Stimulated activated CD4-positive, alpha-beta T cell treated with anti-CD3 and anti-CD28 coated beads, TNF-alpha, amount 100 ng/mL, for 24 hours (primary cell): ENCODE results near the gene BCL2L12.

Source experiments
- DNase-seq, 3 experiments: peaks; one replicate each; pipeline ENCODE4 v3.0.0-alpha.2; 2020; ENCODE audit warnings: low read depth in 3 of 3

BCL2L12 gene

DNA sequence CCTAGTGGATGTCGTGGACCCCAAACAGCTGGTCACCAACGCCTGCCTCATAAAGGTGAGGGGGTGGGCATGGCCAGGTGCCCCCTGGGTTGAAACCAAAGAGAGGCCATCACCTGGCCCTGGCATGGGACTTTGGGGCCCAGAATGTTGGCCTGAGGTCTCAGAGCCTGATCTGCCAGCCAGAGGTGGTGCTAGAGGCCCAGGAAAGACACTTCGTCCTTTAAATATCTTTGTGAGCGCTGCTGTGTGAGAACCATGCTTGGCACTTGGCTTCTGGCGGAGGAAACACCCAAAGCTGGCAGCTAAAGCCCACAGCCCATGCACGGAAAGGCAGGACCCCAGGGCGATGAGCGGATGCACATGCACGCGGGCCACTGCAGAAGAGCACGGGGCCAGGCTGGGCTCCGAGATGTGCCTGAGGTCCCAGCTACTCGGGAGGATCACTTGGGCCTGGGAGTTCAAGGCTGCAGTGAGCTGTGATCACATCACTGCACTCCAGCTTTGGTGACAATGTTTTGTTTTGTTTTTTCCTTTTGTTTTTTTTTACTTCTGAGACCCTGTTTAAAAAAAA lies 19.3 kb downstream of the BCL2L12 start:
- DNase-seq = no peak

DNA sequence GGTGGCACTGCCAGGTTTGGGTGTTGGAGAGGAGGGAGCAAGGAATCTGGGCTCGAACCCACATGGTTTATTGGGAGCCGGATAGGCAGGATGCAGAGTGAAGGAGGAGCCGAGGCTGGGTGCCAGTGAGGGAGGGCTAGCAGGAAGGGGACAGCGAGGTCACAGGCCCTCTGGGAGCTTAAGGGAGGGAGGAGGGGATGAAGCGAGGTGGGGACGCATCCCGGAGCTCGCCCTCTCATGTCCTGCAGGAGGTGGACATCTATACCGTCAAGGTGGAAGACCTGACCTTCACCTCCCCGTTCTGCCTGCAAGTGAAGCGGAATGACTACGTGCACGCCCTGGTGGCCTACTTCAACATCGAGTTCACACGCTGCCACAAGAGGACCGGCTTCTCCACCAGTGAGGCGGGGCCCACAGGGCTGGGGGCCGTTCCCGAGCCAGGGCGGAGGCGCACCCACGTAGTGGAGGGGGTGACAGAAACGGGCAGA lies 20.2 kb downstream of the BCL2L12 start:
- DNase-seq = no peak

- no peak for DNase-seq
Observed at GRCh38 chr19:49686503-49687088, 20.9 kb downstream of the BCL2L12 start.

DNA sequence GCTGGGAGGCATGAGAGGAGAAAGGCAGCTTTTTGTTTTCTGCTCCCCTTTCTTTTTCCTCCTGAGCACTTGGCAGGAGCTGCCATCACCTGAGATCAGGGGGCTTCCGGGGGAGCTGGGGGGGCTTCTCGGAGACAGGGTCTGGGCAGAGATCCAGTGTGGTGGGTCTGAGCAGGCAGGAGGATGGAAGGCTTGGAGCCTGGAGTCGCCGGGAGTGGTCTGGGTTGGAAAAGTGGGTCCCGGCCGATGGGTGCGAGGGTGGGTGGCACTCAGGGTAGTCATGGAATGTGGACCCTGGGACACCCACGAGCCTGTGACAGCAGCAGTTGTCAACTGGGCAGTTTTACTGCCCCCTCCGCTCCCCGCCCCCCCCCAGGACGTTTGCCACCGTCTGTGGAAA lies 21.4 kb downstream of the BCL2L12 start:
- DNase-seq = no peak

- DNase-seq = no peak
Observed at GRCh38 chr19:49687566-49688316, 22.0 kb downstream of the BCL2L12 start.

GRCh38 chr19:49688531-49689132 lies 22.9 kb downstream of the BCL2L12 start:
- no peak for DNase-seq

DNA sequence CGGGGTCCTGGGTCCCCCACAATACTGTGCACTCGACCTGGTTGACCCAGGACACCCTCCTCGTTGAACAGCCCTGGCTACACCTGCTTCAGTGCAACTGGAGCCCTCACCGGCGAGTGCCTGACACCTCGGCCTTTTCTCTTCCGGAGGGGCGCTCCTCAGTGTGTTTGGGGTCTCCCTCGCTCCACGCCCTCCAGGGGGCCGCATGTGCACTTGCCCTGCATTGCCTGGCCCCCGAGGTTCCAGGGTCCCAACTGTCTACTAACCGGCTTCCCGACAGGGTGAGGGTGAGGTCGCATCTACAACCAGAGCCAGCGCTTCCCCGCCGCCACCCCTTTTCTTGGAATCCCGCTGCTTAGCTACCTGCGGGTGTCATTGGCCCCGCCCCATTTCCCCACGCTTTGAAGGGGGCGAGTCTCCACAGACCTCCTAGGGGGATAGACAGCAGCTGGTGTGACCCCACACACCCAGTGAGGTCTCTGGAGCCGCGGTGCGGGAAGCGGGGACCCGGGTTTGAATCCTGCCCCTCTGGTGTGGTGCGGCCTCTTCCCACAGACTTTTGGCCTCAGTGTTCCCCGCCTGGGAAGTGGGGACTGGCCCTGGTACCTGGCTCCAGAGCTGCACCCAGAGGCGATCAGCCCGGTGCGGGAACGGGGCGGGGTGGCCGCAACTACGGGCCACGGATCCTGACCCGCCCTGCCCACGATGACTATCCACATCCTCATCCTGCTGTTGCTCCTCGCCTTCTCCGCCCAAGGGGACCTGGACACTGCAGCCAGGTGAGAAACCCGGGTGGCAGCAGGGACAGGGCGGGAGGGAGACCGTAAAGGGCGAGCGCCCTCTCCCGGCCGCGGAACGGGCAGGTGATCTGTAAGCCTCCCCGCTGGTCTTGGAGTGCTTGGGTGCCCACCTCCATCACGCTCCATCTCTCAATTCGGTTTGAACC lies 23.7 kb downstream of the BCL2L12 start, which contains the start of gene ADM5:
Gene ADM5 (plus strand): TSS at position 462 of the 946 bp plus-strand sequence. CDS start 244 bp downstream, at position 706.
- no peak for DNase-seq

GRCh38 chr19:49690079-49690655 lies 24.4 kb downstream of the BCL2L12 start:
- no peak for DNase-seq

DNA sequence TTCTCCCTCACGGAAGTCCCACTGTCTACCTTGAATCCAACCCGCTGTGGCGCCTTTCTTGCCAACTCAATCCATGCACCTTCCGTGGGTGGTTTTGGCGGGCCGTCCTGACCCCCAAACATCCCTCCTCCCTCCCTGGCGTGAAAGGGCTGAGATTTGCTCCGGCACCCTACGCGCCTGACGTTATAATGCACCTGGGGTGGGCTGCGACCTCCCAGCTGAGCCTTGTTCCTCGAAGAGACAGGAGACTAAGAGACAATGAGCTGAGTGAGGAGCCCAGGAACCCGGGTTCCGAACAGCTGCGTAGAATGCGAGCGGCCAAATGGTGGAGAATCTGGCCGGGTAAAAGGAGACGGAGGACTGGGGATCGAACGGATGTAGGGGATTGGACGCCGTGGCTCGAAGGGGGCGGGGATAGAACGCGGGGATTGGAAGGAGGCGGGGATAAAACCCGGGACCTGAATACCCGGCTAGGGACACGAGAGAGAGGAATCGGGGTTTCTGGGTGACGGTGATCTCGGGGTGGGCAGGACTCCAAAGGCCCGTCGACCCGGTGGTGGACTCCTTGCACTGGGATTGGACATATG lies 25.0 kb downstream of the BCL2L12 start, which contains the start of gene CPT1C:
Gene CPT1C (plus strand): TSS at position 461 of the 587 bp plus-strand sequence. CDS start 1,137 bp downstream, outside the sequence.
- peak; percentile 30 to 69 (median 40) for DNase-seq

GRCh38 chr19:49691243-49692146 lies 25.8 kb downstream of the BCL2L12 start:
- peak in 2 of 3 experiments; percentile 23 to 48 for DNase-seq

DNA sequence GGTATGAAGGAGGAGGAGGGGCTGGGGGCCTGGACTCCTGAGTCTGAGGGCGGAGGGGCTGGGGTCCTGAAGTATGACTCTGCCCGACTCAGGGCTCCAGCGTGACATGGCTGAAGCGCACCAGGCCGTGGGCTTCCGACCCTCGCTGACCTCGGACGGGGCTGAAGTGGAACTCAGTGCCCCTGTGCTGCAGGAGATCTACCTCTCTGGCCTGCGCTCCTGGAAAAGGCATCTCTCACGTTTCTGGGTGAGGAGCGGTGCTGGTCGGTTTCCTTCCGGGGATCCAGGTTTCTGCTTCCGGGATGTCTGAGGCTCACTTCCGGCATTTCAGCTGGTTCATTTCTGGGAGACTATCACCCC lies 26.4 kb downstream of the BCL2L12 start:
- no peak for DNase-seq

GRCh38 chr19:49696115-49696514 lies 30.4 kb downstream of the BCL2L12 start:
- no peak for DNase-seq

DNA sequence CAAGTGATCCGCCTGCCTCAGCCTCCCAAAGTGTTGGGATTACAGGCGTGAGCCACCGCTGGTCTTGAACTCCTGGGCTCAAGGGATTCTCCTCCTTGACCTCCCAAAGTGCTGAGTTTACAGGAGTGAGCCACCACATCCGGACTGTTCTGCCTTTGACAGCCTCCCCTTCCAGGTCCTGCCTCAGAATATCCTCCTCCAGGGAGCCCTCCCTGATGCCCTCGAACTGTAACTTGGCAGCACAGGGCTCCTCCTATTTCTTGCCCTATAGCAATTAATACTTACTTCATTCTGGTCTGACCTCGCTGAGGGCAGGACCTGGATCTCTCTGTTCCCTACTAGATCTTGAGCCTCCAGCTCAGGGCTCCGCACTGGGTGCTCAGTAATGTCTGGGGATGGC lies 31.1 kb downstream of the BCL2L12 start:
- no peak for DNase-seq

GRCh38 chr19:49699364-49699763 lies 33.6 kb downstream of the BCL2L12 start:
- DNase-seq = no peak

GRCh38 chr19:49700563-49700962 lies 34.8 kb downstream of the BCL2L12 start:
- no peak for DNase-seq

DNA sequence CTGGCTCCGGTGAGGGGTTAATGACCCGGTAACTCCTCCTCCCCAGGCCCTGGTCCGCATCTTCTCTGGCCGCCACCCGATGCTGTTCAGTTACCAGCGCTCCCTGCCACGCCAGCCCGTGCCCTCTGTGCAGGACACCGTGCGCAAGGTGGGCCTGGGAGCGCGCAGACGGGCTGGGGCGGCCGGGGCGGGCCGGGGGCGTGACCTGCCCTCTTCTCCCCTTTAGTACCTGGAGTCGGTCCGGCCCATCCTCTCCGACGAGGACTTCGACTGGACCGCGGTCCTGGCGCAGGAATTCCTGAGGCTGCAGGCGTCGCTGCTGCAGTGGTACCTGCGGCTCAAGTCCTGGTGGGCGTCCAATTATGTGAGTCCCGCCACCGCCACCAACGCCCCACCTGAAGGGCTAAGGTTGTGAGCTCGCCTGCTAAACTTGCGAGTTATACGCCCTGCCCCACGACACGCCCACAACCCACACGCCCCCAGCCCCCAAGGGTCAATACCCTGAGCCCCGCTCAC lies 35.6 kb downstream of the BCL2L12 start:
- no peak for DNase-seq

GRCh38 chr19:49704888-49705642 lies 39.3 kb downstream of the BCL2L12 start:
- DNase-seq = no peak

GRCh38 chr19:49705919-49706318 lies 40.2 kb downstream of the BCL2L12 start:
- no peak for DNase-seq
